Measurements from ENCODE around the gene LTV1. TPM values are rescaled to one million over a fixed set of nuclear protein-coding genes. Genes with fewer than 3 reads are reported as not detected.

The LTV1 gene
- total and polyA plus RNA-seq, 2 donors from 2014 or later = 15.0 to 17.8 TPM

- Histone ChIP-seq H3K4me3 (ENCODE audit: low read length in 3 of 3) (no peak overlapping the region), H3K9ac (ENCODE audit: low read length in 3 of 3) (no peak overlapping the region), H3K27me3 (ENCODE audit: control insufficient read depth, insufficient read depth, low read length) (no peaks in the 10 kb centered on the region), H3K9me3 (ENCODE audit: control insufficient read depth in 2 of 3, insufficient read depth in 1 of 3, low read length in 3 of 3) (no peaks in the 10 kb centered on the region), H3K4me1 (ENCODE audit: control insufficient read depth in 2 of 3, insufficient read depth in 2 of 3, low read depth in 1 of 3, low read length in 3 of 3) (peaks cover 0 to 3% (median 0%) of the 10 kb centered on the region in 3 donors), H3K36me3 (ENCODE audit: control insufficient read depth in 2 of 3, insufficient read depth in 3 of 3, low read length in 3 of 3) (no peaks in the 10 kb centered on the region), H3K27ac (ENCODE audit: low read depth in 2 of 2, low read length in 2 of 2) (no peak overlapping the region)
- DNase-seq = no peak
- no peak for TF ChIP-seq CTCF (IDR thresholded peaks at IDR 0.05; ENCODE audit: borderline replicate concordance, extremely low read depth, insufficient read depth)
- FAIRE-seq = no peak
- intact Hi-C loops (cut with DNase I) = no loop called here
Measured at GRCh38 chr6:143902827-143903226, 59.7 kb downstream of the LTV1 start.

GRCh38 chr6:143911028-143911427, 67.9 kb downstream of the LTV1 start:
- no peak for FAIRE-seq

GRCh38 chr6:143912671-143913070, 69.5 kb downstream of the LTV1 start:
- TF ChIP-seq CTCF (IDR thresholded peaks at IDR 0.05; ENCODE audit: borderline replicate concordance, extremely low read depth, insufficient read depth) = no peak
- no peaks in the 10 kb centered on the region for H3K27me3 ChIP-seq (ENCODE audit: control insufficient read depth, insufficient read depth, low read length)
- DNase-seq (no peak), FAIRE-seq (no peak)
- H3K27ac ChIP-seq (ENCODE audit: low read depth in 2 of 2, low read length in 2 of 2) = no peak overlapping the region
- peaks cover 0 to 3% (median 2%) of the 10 kb centered on the region in 3 donors for H3K9me3 ChIP-seq (ENCODE audit: control insufficient read depth in 2 of 3, insufficient read depth in 1 of 3, low read length in 3 of 3)
- intact Hi-C loops (cut with DNase I) = no loop called here
- H3K36me3 ChIP-seq (ENCODE audit: control insufficient read depth in 2 of 3, insufficient read depth in 3 of 3, low read length in 3 of 3) = no peaks in the 10 kb centered on the region
- H3K9ac ChIP-seq (ENCODE audit: low read length in 3 of 3) = no peak overlapping the region
- no peaks in the 10 kb centered on the region for H3K4me1 ChIP-seq (ENCODE audit: control insufficient read depth in 2 of 3, insufficient read depth in 2 of 3, low read depth in 1 of 3, low read length in 3 of 3)
- H3K4me3 ChIP-seq (ENCODE audit: low read length in 3 of 3) = no peak overlapping the region

More at GRCh38 chr6:143911028-143911427, 67.9 kb downstream of the LTV1 start:
- intact Hi-C loops (cut with DNase I) = no loop called here
- DNase-seq = no peak
- Histone ChIP-seq H3K27me3 (ENCODE audit: control insufficient read depth, insufficient read depth, low read length) (no peaks in the 10 kb centered on the region), H3K4me1 (ENCODE audit: control insufficient read depth in 2 of 3, insufficient read depth in 2 of 3, low read depth in 1 of 3, low read length in 3 of 3) (no peaks in the 10 kb centered on the region), H3K36me3 (ENCODE audit: control insufficient read depth in 2 of 3, insufficient read depth in 3 of 3, low read length in 3 of 3) (no peaks in the 10 kb centered on the region), H3K27ac (ENCODE audit: low read depth in 2 of 2, low read length in 2 of 2) (no peak overlapping the region), H3K9ac (ENCODE audit: low read length in 3 of 3) (no peak overlapping the region), H3K4me3 (ENCODE audit: low read length in 3 of 3) (no peak overlapping the region), H3K9me3 (ENCODE audit: control insufficient read depth in 2 of 3, insufficient read depth in 1 of 3, low read length in 3 of 3) (peaks cover 0 to 3% (median 2%) of the 10 kb centered on the region in 3 donors)
- no peak for TF ChIP-seq CTCF (IDR thresholded peaks at IDR 0.05; ENCODE audit: borderline replicate concordance, extremely low read depth, insufficient read depth)

Other genes with a start within 250 kb of the LTV1 start
- 56.1 TPM for gene PHACTR2, start 165.4 kb upstream of the LTV1 start, total RNA-seq
- gene PHACTR2, start 165.4 kb upstream of the LTV1 start, polyA plus RNA-seq (ENCODE audit: insufficient read depth, low read depth, low replicate concordance) = 3.5 TPM
- gene ZC2HC1B, start 21.1 kb downstream of the LTV1 start, total RNA-seq = not detected
- not detected for gene ZC2HC1B, start 21.1 kb downstream of the LTV1 start, polyA plus RNA-seq (ENCODE audit: insufficient read depth, low read depth, low replicate concordance)
- gene PLAGL1, start 164.9 kb downstream of the LTV1 start, total RNA-seq = 23.6 TPM
- gene PLAGL1, start 164.9 kb downstream of the LTV1 start, polyA plus RNA-seq (ENCODE audit: insufficient read depth, low read depth, low replicate concordance) = 7.1 TPM

Data from kidney (tissue), 14 donors.